Common myeloid progenitor, CD34-positive (primary cell): Measurements from ENCODE around the gene TFDP1.

Experiments used
- CTCF ChIA-PET: fragments of 350-600 bp; sonication (Branson Sonifier 250); formaldehyde crosslinking; loops from one replicate; lab custom pipeline; 2021; ENCODE audit warnings: antibody characterized with exemption; lab: Charles Lee
- POLR2A ChIA-PET: fragments of 350-600 bp; sonication (Branson Sonifier 250); formaldehyde crosslinking; loops from one replicate; lab custom pipeline; 2021; ENCODE audit warnings: antibody characterized with exemption; lab: Charles Lee
- DNase-seq, 3 donors: peaks; one replicate each; pipeline versions ENCODE4 v3.0.0 to v3.0.0-alpha.2; 2013
- H3K27ac ChIP-seq, 2 experiments: 1 replicate in 1 of 2; 2 replicates in 1 of 2; pipeline ENCODE4 v1.7.0; 2013; ENCODE audit warnings: inconsistent platforms in 2 of 2, low read length in 2 of 2, mild to moderate bottlenecking in 2 of 2, low read depth in 1 of 2, moderate library complexity in 1 of 2; ENCODE audit not compliant: severe bottlenecking in 2 of 2, insufficient read depth in 1 of 2, poor library complexity in 1 of 2
- H3K27me3 ChIP-seq, 5 experiments: replicated peaks in 2 of 5; 1 replicate in 3 of 5; 2 replicates in 2 of 5; pipeline versions ENCODE4 v1.6.1 to v1.7.0; 2013; ENCODE audit warnings: low read length in 4 of 5, mild to moderate bottlenecking in 2 of 5, moderate library complexity in 2 of 5, inconsistent platforms in 1 of 5; ENCODE audit not compliant: insufficient read depth in 5 of 5, control insufficient read depth in 4 of 5
- H3K36me3 ChIP-seq, 4 experiments: 1 replicate in 2 of 4; 2 replicates in 2 of 4; pipeline versions ENCODE4 v1.6.1 to v1.7.0; 2013; ENCODE audit warnings: low read length in 3 of 4, control low read depth in 1 of 4, mild to moderate bottlenecking in 1 of 4; ENCODE audit not compliant: control insufficient read depth in 4 of 4, insufficient read depth in 4 of 4
- H3K4me1 ChIP-seq, 4 experiments: 1 replicate in 3 of 4; 2 replicates in 1 of 4; pipeline versions ENCODE4 v1.6.1 to v1.7.1; 2013; ENCODE audit warnings: low read length in 3 of 4, mild to moderate bottlenecking in 3 of 4, control low read depth in 1 of 4, inconsistent platforms in 1 of 4, moderate library complexity in 1 of 4; ENCODE audit not compliant: control insufficient read depth in 4 of 4, insufficient read depth in 4 of 4; ENCODE audit errors: control extremely low read depth in 1 of 4
- H3K4me3 ChIP-seq, 7 experiments: 1 replicate in 4 of 7; 2 replicates in 3 of 7; pipeline versions ENCODE4 v1.5.1 to v1.7.0; 2013; ENCODE audit warnings: mild to moderate bottlenecking in 7 of 7, low read length in 6 of 7, moderate library complexity in 6 of 7, inconsistent platforms in 2 of 7, low read depth in 2 of 7, control low read depth in 1 of 7; ENCODE audit not compliant: insufficient read depth in 4 of 7, control insufficient read depth in 1 of 7; ENCODE audit errors: extremely low read depth in 1 of 7
- H3K9me3 ChIP-seq, 5 experiments: 1 replicate in 4 of 5; 2 replicates in 1 of 5; pipeline versions ENCODE4 v1.6.1 to v1.7.1; 2013; ENCODE audit warnings: low read length in 4 of 5, mild to moderate bottlenecking in 2 of 5, inconsistent platforms in 1 of 5, low read depth in 1 of 5, moderate library complexity in 1 of 5; ENCODE audit not compliant: control insufficient read depth in 4 of 5, insufficient read depth in 2 of 5; ENCODE audit errors: control extremely low read depth in 1 of 5
- WGBS: methylation state at CpG from one replicate; pipeline ENCODE4 v1.1.5; 2013; ENCODE audit not compliant: insufficient coverage; 5-methylcytosine and 5-hydroxymethylcytosine counted together

The TFDP1 gene

GRCh38 chr13:113582841-113583631 lies 1.5 kb upstream of the TFDP1 start:
- Histone ChIP-seq H3K4me1 (peaks cover 3 to 24% (median 20%) of the 10 kb centered on the region in 4 experiments), H3K27me3 (no peaks in the 10 kb centered on the region), H3K4me3 (no peak overlapping the region), H3K9me3 (peaks cover 0 to under 1% (median 0%) of the 10 kb centered on the region in 5 experiments), H3K27ac (no peak overlapping the region), H3K36me3 (peaks cover 0 to 12% (median 5%) of the 10 kb centered on the region in 4 experiments)
- WGBS: 96% methylated on average over 30 of the region's 38 CpGs
- no peak for DNase-seq
- ChIA-PET CTCF (no interaction called here), POLR2A (no interaction called here)

- H3K27me3 ChIP-seq: no peaks in the 10 kb centered on the region
- peak in 1 of 3 donors; percentile 20 for DNase-seq
- peaks cover 3 to 24% (median 20%) of the 10 kb centered on the region in 4 experiments for H3K4me1 ChIP-seq
- no peaks in the 10 kb centered on the region for H3K9me3 ChIP-seq
- ChIA-PET CTCF (no interaction called here), POLR2A (no interaction called here)
- WGBS: 0% methylated on average over 48 of the region's 105 CpGs
- no peak overlapping the region for H3K27ac ChIP-seq
- H3K36me3 ChIP-seq: peaks cover 0 to 33% (median 16%) of the 10 kb centered on the region in 4 experiments
- H3K4me3 ChIP-seq: peak overlapping the region; percentile 27 to 81 (median 73)
These were observed 518 bp downstream of the TFDP1 start for GRCh38 chr13:113584870-113585671.

GRCh38 chr13:113585896-113586295 lies 1.3 kb downstream of the TFDP1 start:
- ChIA-PET CTCF (no interaction called here), POLR2A (no interaction called here)
- Histone ChIP-seq H3K27ac (no peak overlapping the region), H3K27me3 (no peaks in the 10 kb centered on the region), H3K36me3 (peaks cover 0 to 37% (median 16%) of the 10 kb centered on the region in 4 experiments), H3K4me3 (peak overlapping the region in 5 of 7 experiments; percentile 19 to 81 (median 77)), H3K4me1 (peaks cover 3 to 24% (median 20%) of the 10 kb centered on the region in 4 experiments), H3K9me3 (no peaks in the 10 kb centered on the region)
- WGBS: 94% methylated on average over 6 of the region's 9 CpGs
- no peak for DNase-seq

- POLR2A ChIA-PET: no interaction called here
- H3K4me1 ChIP-seq: peaks cover 3 to 24% (median 20%) of the 10 kb centered on the region in 4 experiments
- H3K4me3 ChIP-seq: peak overlapping the region in 1 of 7 experiments; percentile 80
- 80% methylated on average over 18 of the region's 23 CpGs for WGBS
- H3K27ac ChIP-seq: no peak overlapping the region
- CTCF ChIA-PET: interaction anchor here (1.1 kb wide), 2 partner anchors 17 to 58 kb away, joined by 3 read pairs; no protein-coding TSS in a partner anchor
- H3K27me3 ChIP-seq: no peaks in the 10 kb centered on the region
- no peaks in the 10 kb centered on the region for H3K9me3 ChIP-seq
- H3K36me3 ChIP-seq: peaks cover 0 to 41% (median 16%) of the 10 kb centered on the region in 4 experiments
- DNase-seq: peak in 2 of 3 donors; percentile 34 to 43
These were observed 2.3 kb downstream of the TFDP1 start for GRCh38 chr13:113586661-113587479.

- POLR2A ChIA-PET: no interaction called here
- DNase-seq: no peak
- Histone ChIP-seq H3K4me3 (no peak overlapping the region), H3K27ac (no peak overlapping the region), H3K36me3 (peaks cover 0 to 49% (median 19%) of the 10 kb centered on the region in 4 experiments), H3K9me3 (no peaks in the 10 kb centered on the region), H3K27me3 (no peaks in the 10 kb centered on the region), H3K4me1 (peaks cover 3 to 24% (median 20%) of the 10 kb centered on the region in 4 experiments)
- CTCF ChIA-PET: interaction anchor here (1.8 kb wide), 1 partner anchor 27 kb away, joined by 8 read pairs; no protein-coding TSS in a partner anchor
- WGBS: 97% methylated on average over 6 of the region's 6 CpGs
These were observed 4.0 kb downstream of the TFDP1 start for GRCh38 chr13:113588394-113589111.

GRCh38 chr13:113589251-113589960 lies 4.9 kb downstream of the TFDP1 start:
- Histone ChIP-seq H3K4me3 (no peak overlapping the region), H3K27me3 (no peaks in the 10 kb centered on the region), H3K36me3 (peaks cover 0 to 50% (median 20%) of the 10 kb centered on the region in 4 experiments), H3K4me1 (peaks cover 3 to 21% (median 18%) of the 10 kb centered on the region in 4 experiments), H3K27ac (no peak overlapping the region), H3K9me3 (no peaks in the 10 kb centered on the region)
- 97% methylated on average over 15 of the region's 18 CpGs for WGBS
- ChIA-PET CTCF (interaction anchor here (1.8 kb wide), 1 partner anchor 28 kb away, joined by 8 read pairs; no protein-coding TSS in a partner anchor), POLR2A (no interaction called here)
- no peak for DNase-seq
